GM12873 (cell line): Measurements from ENCODE around the gene PSMC3.

Experiments
- TF ChIP-seq, protein P1 (sequence below): IDR thresholded peaks from 2 replicates; pipeline ENCODE4 v1.5.1; 2012; ENCODE audit warnings: low read depth, mild to moderate bottlenecking, moderate library complexity, low read length, control low read depth; ENCODE audit not compliant: insufficient read depth; ENCODE audit errors: missing control alignments

The PSMC3 gene

GRCh38 chr11:47394322-47395222, 31.7 kb downstream of the PSMC3 start:
- TF ChIP-seq, protein P1, sequence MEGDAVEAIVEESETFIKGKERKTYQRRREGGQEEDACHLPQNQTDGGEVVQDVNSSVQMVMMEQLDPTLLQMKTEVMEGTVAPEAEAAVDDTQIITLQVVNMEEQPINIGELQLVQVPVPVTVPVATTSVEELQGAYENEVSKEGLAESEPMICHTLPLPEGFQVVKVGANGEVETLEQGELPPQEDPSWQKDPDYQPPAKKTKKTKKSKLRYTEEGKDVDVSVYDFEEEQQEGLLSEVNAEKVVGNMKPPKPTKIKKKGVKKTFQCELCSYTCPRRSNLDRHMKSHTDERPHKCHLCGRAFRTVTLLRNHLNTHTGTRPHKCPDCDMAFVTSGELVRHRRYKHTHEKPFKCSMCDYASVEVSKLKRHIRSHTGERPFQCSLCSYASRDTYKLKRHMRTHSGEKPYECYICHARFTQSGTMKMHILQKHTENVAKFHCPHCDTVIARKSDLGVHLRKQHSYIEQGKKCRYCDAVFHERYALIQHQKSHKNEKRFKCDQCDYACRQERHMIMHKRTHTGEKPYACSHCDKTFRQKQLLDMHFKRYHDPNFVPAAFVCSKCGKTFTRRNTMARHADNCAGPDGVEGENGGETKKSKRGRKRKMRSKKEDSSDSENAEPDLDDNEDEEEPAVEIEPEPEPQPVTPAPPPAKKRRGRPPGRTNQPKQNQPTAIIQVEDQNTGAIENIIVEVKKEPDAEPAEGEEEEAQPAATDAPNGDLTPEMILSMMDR: no peak

GRCh38 chr11:47394050-47394321, 32.3 kb downstream of the PSMC3 start:
- TF ChIP-seq, protein P1: no peak

GRCh38 chr11:47393163-47394049, 32.8 kb downstream of the PSMC3 start:
- TF ChIP-seq, protein P1: no peak

DNA sequence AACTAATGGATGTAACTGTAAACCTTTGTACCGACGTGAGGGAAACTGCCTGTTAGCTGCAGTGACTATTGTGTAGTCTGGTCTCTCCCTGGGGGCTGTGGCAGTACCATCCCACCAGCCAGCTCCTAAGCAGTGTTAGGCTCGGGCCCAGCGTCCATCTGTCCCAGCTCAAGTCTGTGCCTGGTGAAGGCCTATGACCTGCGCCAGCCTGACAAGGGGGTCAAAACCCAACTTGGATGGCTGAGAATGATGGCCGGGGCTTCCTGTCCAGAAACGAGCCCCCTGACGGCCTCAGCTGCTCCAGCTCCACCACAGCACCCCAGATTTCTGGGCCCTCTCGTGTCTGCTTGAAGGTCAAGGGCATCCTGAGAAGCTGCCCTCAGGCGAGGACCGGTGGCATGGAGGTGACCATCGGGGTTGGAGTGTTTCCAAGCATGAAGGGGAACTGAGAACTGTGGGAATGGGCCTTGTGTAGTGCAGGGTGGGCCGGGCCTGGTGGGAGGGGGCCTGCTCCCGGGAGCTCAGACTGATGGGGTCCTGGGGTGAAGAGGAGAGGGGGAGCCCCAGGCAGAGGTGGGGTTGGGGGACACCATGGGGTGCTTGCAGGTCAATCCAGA, 33.6 kb downstream of the PSMC3 start:
- TF ChIP-seq, protein P1: no peak

GRCh38 chr11:47391711-47392432, 34.4 kb downstream of the PSMC3 start:
- TF ChIP-seq, protein P1: no peak

DNA sequence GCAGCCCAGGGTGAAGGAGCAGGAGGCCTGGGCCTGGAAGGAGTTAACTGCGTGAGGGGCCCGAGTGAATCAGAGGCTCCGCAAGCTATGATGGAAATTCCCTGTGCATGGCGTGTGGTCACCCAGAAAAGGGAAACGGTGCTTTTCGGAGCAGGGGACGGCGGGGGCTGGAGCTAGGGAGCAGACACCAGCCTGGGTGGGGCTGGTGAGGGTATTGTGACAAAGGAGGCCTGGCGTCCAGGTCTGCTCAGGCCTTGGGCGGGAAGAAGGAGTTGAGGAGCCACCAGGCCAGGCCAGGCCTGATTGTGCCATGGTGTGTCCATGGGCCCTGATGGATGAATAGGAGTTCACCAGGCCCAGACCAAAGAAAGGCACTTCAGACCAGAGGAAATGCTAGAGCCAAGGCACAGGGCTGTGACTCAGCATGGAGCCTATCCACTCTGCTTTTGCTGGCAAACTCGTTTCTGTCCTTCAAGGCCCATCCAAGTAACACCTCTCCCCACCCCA, 35.1 kb downstream of the PSMC3 start:
- TF ChIP-seq, protein P1: no peak
